Ramos (cell line): ENCODE data around the gene TAX1BP1.

ENCODE experiments used
- in situ Hi-C: fragments of 300-500 bp; cut with MboI; formaldehyde crosslinking; loops from one replicate; pipeline ENCODE4 v1.14.3; 2022; ENCODE audit warnings: low sequenced_read_pairs; ENCODE audit not compliant: unreplicated experiment

Gene TAX1BP1

DNA sequence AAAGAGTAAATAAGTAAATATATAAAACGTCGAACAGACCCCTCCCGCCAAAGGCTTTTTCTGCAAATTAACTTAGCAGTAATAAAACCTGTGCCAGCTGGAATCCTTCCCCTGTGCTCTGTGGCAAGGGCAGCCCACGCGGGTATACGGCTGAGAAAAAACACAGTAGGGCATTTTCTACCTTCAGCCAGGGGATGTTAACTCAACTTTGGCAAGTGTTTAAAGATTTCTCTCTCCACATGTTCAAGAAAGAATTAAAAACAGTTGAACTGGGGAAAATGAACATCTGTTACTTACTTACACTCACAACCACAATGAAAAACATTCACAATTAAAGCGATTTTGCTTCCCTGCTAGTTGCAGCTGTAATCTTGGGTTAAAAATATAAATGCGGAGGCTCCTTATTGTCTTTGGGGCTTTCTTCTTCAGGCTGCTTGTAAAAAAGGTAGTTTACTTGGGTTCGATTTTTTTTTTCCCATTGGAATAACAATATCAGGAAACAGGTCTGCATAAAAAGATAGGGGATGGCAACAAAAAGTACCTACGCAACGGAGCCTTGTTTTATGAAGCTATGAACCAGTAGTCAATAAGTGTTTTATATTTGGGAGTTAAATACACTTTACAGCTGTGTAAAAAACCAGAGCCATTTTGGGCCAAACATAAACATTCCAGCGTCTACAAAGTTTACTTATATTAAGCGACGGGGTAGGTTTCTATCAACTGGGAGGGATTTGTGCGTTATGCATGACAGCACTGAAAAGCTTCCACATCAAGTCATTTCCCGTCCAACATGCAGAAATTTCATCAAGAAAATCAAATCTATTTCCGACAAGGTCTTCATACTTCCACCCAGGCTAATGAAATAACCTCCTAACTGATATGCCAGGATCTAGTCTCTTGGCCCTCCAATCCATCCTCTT, 132.7 kb downstream of the TAX1BP1 start:
- in situ Hi-C loops = no loop called here

DNA sequence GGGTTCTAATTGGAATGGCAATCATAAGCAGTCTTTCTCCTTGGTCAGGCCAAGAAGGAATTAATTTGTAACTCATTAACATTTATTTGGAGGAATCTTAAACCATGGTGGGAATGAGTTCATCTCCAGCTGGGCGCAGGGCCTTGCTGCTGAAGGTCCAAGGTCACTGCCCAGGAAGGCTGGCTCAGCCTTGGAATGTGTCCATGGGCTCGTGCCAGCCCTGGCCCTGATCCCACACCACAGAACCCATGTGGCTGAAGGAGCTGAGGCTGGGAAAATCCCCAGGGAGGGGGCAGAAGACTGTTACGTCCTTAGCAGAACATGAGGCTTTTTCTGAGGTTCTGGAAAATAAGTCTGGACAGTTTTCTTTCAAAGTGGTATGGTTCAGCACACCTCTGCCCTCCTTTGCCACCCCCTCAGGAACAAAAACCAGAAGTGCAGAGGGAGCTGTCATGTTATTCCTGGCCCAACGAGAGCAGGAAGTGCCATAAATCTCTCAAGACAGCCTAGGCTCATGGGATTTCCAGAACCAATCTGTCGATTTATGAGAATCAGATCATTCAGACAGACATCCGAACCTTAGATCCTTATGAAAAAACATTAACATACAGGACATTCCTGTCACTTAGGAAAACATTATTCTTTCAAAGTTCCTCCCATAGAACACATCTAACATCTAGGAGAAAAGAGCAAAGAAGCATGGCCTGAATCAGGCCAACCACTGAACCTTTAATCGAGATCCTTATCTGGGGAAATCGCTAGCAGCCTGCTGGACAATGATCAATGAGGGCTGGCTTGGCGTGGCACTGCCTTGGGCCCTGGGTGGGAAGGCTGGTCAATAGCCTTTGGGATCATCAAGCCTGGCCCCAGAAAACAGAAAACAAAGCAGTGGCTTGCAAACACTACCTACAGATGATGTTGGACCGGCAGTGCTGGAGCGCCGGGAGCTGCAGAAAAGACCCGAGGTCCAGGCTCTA, 134.3 kb downstream of the TAX1BP1 start:
- in situ Hi-C loops = no loop called here

DNA sequence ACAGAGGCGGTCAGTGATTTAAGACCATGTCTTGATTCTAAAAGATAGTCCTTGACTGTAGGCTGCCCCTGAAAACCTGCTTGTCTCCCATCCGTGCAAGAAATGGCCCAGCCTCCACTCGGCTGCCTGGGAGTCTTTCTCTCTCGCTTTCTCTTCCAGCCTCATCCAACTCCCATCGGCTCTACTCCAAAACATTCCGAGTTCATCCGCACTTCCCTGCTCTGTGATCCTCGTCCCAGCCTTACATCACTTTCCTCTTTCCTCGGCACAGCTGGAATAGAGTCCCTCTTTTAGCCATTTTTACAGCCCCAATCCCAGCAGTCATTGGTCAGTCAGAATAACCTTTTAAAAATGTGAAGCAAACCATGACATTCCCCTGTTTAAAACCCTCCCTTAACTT, 135.1 kb downstream of the TAX1BP1 start:
- in situ Hi-C loops = no loop called here

DNA sequence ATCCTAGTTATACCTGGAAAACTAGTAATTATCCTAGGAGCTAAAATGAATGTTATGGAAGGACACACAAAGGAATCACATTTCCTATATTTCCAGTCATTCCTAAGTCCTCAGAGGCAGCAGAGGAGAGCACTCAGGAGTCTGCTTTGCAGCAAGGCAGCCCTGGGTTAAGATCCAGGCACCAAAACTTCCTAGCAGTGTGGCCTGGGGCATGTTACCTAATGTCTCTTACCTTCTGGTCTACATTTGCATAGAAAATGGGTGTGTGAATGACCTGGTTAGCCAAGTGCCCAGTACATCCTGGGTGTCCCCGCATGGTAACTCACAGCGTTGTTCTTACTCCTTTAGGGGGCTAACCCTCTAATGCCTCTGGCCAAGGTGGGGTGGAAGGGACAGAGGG, 135.9 kb downstream of the TAX1BP1 start:
- in situ Hi-C loops = no loop called here

DNA sequence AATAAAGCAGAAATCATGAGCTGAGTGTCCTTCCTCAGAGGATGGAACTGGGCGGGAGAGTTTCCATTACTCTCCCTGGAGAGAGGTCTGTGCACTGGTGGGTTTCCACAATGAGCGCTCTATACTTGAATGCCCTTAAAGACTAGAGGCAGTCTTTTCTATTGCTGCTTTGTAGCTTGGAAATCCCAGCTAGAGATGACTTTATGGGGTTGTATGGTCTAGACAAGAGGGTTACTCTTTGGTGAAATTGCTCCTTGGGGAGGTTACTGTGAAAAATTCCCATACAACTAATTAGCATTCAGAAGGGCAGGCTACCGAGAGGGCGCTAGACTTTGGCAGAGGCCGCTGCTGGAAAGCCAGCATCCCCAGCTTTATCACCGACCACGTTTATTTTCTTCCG, 136.8 kb downstream of the TAX1BP1 start:
- in situ Hi-C loops = no loop called here
